Stomach (tissue), 4 donors: ENCODE results near the gene PRDX1.

Experiments used
- POLR2AphosphoS5 ChIP-seq, 3 donors: sonication (generic); formaldehyde crosslinking; IDR thresholded peaks; one replicate each; pipeline ENCODE4 v1.6.1; 2016; ENCODE audit warnings: antibody characterized with exemption in 3 of 3
- TF ChIP-seq, protein P1 (sequence below), 7 experiments: fragments of 450-650 bp in 4 of 7; fragments of 200-600 bp in 3 of 7; sonication (generic) in 3 of 7; IDR thresholded peaks; one replicate each; pipeline ENCODE4 v1.5.1; 2016 to 2019; ENCODE audit warnings: antibody characterized with exemption in 7 of 7, control low read depth in 2 of 7, mild to moderate bottlenecking in 1 of 7

DNA sequence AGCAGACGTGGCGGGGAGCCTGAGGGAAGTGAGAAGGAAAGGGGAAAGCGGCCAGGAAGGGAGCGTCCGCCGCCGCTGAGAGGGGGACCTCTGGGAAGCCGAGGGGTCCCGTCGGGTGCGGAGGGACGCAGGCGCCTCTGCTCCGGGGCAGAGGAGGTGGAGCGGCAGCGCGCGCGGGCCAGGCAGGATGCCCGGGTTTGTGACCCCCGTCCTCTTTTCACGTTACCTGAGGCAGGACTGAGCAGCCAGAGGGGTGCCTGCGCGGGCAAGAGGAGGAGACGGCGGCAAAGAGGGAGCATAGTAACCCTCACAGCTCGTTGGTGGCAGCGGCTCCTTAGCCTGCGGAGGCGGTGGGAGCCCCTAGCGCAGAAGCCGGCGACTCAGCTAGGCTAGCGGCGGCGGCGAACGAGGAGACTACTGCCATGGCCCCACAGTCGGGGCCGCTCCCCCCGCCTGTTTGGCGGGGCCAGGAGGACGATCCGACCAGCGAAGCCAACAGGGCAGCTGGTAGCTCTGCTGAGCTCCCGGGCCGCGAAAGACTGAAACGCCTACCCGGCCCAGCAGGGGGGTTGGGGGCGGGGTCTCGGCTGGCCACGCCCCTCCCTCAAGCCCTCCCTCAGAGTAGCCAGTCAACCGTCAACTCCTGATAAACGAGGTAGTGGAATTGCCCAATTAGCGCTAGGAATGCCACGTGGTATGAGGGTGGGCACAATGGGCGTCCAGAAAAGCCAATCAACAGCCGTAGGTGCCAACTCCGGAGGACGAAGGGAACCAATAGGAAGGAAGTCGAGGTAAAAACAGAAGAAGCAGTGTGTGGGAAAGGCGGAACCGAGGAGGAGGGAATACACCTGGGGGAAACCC lies 30.8 kb downstream of the PRDX1 start, which contains the start of gene TESK2:
- TF ChIP-seq, protein P1, sequence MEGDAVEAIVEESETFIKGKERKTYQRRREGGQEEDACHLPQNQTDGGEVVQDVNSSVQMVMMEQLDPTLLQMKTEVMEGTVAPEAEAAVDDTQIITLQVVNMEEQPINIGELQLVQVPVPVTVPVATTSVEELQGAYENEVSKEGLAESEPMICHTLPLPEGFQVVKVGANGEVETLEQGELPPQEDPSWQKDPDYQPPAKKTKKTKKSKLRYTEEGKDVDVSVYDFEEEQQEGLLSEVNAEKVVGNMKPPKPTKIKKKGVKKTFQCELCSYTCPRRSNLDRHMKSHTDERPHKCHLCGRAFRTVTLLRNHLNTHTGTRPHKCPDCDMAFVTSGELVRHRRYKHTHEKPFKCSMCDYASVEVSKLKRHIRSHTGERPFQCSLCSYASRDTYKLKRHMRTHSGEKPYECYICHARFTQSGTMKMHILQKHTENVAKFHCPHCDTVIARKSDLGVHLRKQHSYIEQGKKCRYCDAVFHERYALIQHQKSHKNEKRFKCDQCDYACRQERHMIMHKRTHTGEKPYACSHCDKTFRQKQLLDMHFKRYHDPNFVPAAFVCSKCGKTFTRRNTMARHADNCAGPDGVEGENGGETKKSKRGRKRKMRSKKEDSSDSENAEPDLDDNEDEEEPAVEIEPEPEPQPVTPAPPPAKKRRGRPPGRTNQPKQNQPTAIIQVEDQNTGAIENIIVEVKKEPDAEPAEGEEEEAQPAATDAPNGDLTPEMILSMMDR (IDR thresholded peaks at IDR 0.05), result peak in 3 of 7 experiments; percentile 3 to 51 (median 27)
- peak; percentile 73 to 90 (median 87) for TF ChIP-seq POLR2AphosphoS5 (IDR thresholded peaks at IDR 0.05)
